ENCODE data around the gene HASPIN.

The HASPIN gene

DNA sequence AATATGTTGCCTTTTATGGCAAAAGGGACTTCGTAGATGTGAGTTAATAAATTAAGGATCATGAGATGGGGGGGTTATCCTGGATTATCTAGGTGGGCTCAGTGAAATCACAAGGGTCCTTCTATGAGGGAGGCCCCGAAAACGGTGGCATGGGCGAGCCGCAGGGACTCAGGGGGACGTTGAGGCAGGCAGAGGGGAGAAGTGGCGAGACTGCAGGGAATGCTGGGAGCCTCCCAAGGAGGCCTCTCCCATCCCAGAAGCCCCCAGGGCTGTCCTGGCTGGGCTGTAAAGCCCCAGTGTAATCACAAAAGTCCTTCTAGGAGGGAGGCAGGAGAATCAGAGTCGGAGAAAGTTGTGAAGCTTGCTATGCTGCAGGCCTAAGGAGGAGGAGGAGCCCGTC, 42.3 kb downstream of the HASPIN start:
- DNase-seq (ENCODE audit: low read depth), result no peak

DNA sequence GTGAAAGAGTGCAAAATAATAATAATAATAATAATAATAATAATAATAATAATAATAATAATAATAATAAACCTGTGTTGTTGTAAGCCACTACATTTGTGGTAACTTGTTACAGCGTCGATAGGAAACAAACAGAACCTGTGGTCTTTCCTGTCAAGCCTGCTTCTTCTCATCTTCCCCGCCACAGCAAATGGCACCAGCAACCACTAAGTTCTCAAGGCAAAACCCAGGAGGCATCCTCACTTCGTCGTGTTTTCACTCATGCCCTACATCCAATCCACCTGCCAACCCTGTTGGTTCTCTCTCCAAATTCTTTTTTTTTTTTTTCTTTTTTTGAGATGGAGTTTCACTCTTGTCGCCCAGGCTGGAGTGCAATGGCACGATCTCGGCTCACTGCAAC, 43.1 kb downstream of the HASPIN start:
- no peak for DNase-seq (ENCODE audit: low read depth)

DNA sequence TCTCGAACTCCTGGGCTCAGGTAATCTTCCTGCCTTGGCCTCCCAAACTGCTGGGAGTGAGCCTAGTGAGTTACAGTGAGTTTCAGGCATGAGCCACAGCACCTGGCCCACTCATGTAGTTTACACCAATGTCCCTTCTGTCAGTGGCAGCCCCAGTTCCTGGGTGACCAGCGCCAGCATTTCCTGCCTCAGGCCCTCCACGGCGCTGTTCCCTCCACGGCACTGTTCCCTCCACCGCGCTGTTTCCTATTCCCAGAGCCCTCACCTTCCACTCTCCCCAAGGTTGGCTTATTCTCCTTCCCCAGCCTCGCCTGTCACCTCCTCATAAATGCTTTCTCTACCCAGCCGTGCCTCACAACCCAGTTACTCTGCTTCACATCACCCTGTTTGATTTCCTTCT, 44.6 kb downstream of the HASPIN start:
- DNase-seq (ENCODE audit: low read depth), result no peak

- no peak for DNase-seq (ENCODE audit: low read depth)
Measured at GRCh38 chr17:3768769-3769168, 45.1 kb downstream of the HASPIN start.

GRCh38 chr17:3770466-3770865, 46.8 kb downstream of the HASPIN start:
- DNase-seq (ENCODE audit: low read depth), result no peak

DNA sequence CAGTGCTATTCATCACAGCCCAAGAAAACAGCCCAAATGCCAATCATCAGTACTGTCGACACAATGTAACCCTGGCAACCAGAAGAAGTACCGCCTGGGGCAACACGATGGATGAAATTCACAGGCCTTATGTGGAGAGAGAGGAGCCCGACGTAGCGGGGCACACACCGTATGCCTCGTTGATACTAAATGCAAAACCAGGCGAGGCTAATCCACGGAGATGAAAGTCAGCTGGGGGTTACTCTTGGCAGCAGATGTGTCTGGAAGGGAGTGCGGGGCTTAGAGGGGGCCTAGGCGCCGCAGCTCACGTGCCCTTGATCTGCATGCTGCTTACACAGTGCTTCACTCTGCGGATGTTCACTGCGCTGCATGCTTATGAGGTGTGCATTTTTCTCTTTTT, 47.4 kb downstream of the HASPIN start:
- no peak for DNase-seq (ENCODE audit: low read depth)

- no peak for DNase-seq (ENCODE audit: low read depth)
Measured at GRCh38 chr17:3772764-3773163, 49.1 kb downstream of the HASPIN start.

DNA sequence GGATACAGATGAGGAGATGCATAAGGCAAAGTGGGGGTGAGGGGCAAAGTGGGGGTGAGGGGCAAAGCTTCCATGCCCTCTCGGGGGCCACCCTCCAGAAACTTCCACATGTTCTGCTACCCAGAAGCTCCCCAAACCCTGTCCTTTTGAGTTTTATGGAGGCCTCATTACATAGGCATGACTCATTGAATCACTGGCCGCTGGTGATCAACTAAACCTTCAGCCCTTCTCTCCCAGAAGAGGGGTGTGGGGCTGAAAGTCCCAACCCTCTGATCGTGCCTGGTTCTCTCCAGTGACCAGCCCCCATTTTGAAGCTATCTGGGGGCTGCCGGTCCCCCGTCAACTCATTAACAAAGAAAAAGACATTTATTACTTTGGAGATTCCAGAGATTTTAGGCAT, 49.8 kb downstream of the HASPIN start:
- DNase-seq (ENCODE audit: low read depth), result no peak

GRCh38 chr17:3773966-3774365, 50.3 kb downstream of the HASPIN start:
- DNase-seq (ENCODE audit: low read depth), result no peak
